IPS-18a (cell line): ENCODE data around the gene VASN.

Experiments
- H3K27ac ChIP-seq: one replicate; pipeline ENCODE4 v1.5.1; 2013; ENCODE audit warnings: low read length
- H3K27me3 ChIP-seq: one replicate; pipeline ENCODE4 v1.6.1; 2013; ENCODE audit warnings: mild to moderate bottlenecking, low read length; ENCODE audit not compliant: control insufficient read depth, insufficient read depth
- H3K36me3 ChIP-seq: one replicate; pipeline ENCODE4 v1.6.1; 2013; ENCODE audit warnings: low read depth, low read length; ENCODE audit not compliant: control insufficient read depth
- H3K4me1 ChIP-seq: one replicate; pipeline ENCODE4 v1.6.1; 2013; ENCODE audit warnings: low read depth, low read length; ENCODE audit not compliant: control insufficient read depth
- H3K4me3 ChIP-seq: one replicate; pipeline ENCODE4 v1.5.1; 2013; ENCODE audit warnings: low read length
- H3K9ac ChIP-seq: one replicate; pipeline ENCODE4 v1.6.1; 2013; ENCODE audit warnings: mild to moderate bottlenecking, low read length, moderate library complexity
- H3K9me3 ChIP-seq: one replicate; pipeline ENCODE4 v1.6.1; 2013; ENCODE audit warnings: low read depth, low read length; ENCODE audit not compliant: control insufficient read depth

Gene VASN

GRCh38 chr16:4378161-4378666, 6.6 kb downstream of the VASN start:
- Histone ChIP-seq H3K36me3 (no peaks in the 10 kb centered on the region), H3K4me1 (peaks cover 25% of the 10 kb centered on the region), H3K4me3 (no peak overlapping the region), H3K9me3 (no peaks in the 10 kb centered on the region), H3K27ac (no peak overlapping the region), H3K9ac (no peak overlapping the region), H3K27me3 (no peaks in the 10 kb centered on the region)

DNA sequence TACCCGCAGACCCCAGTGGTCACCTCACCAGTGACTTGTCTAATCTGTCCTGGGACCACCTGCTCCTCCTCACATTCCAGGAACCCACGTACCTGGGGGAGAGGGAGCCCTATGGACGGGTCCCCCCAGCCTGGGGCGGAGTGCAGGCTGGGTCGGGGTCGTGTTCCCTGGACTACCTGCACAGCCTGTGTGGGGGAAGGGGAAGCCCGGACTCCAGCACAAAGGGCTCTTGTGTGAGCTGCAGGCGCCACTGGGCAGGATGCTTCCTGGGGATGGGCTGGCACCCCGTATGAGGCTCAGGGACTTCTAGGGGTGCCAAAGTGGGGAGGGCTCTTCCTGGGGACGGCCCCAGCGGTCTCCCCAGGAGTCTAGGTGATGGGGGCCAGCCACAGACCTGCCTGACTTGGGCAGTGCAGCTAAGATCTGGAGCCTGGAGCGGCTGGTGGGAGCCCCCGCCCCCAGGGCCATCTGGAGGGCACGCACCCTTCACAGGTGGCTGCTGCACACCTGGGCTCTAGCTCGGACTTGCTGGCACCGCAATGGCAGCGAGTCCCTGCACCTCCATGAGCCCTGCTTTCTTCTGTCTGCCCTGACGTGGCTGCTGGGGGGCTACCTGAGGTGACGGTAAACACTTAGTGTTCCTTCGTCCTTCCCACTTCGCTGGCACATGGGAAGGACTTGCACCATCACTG, 7.5 kb downstream of the VASN start:
- no peaks in the 10 kb centered on the region for H3K36me3 ChIP-seq
- peaks cover 17% of the 10 kb centered on the region for H3K4me1 ChIP-seq
- no peak overlapping the region for H3K4me3 ChIP-seq
- H3K27ac ChIP-seq, result no peak overlapping the region
- no peaks in the 10 kb centered on the region for H3K9me3 ChIP-seq
- no peak overlapping the region for H3K9ac ChIP-seq
- H3K27me3 ChIP-seq, result no peaks in the 10 kb centered on the region

GRCh38 chr16:4380119-4381063, 8.7 kb downstream of the VASN start:
- Histone ChIP-seq H3K4me1 (peaks cover 10% of the 10 kb centered on the region), H3K9me3 (no peaks in the 10 kb centered on the region), H3K36me3 (no peaks in the 10 kb centered on the region), H3K27ac (no peak overlapping the region), H3K27me3 (no peaks in the 10 kb centered on the region), H3K9ac (no peak overlapping the region), H3K4me3 (no peak overlapping the region)

DNA sequence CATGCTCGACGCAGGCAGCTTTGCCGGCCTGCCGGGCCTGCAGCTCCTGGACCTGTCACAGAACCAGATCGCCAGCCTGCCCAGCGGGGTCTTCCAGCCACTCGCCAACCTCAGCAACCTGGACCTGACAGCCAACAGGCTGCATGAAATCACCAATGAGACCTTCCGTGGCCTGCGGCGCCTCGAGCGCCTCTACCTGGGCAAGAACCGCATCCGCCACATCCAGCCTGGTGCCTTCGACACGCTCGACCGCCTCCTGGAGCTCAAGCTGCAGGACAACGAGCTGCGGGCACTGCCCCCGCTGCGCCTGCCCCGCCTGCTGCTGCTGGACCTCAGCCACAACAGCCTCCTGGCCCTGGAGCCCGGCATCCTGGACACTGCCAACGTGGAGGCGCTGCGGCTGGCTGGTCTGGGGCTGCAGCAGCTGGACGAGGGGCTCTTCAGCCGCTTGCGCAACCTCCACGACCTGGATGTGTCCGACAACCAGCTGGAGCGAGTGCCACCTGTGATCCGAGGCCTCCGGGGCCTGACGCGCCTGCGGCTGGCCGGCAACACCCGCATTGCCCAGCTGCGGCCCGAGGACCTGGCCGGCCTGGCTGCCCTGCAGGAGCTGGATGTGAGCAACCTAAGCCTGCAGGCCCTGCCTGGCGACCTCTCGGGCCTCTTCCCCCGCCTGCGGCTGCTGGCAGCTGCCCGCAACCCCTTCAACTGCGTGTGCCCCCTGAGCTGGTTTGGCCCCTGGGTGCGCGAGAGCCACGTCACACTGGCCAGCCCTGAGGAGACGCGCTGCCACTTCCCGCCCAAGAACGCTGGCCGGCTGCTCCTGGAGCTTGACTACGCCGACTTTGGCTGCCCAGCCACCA, 9.7 kb downstream of the VASN start:
- H3K4me1 ChIP-seq, result peaks cover 10% of the 10 kb centered on the region
- no peaks in the 10 kb centered on the region for H3K27me3 ChIP-seq
- no peak overlapping the region for H3K4me3 ChIP-seq
- no peaks in the 10 kb centered on the region for H3K36me3 ChIP-seq
- H3K27ac ChIP-seq, result no peak overlapping the region
- no peak overlapping the region for H3K9ac ChIP-seq
- H3K9me3 ChIP-seq, result no peaks in the 10 kb centered on the region

- no peaks in the 10 kb centered on the region for H3K36me3 ChIP-seq
- H3K27me3 ChIP-seq, result no peaks in the 10 kb centered on the region
- H3K27ac ChIP-seq, result no peak overlapping the region
Observed at GRCh38 chr16:4381935-4382794, 10.5 kb downstream of the VASN start.

DNA sequence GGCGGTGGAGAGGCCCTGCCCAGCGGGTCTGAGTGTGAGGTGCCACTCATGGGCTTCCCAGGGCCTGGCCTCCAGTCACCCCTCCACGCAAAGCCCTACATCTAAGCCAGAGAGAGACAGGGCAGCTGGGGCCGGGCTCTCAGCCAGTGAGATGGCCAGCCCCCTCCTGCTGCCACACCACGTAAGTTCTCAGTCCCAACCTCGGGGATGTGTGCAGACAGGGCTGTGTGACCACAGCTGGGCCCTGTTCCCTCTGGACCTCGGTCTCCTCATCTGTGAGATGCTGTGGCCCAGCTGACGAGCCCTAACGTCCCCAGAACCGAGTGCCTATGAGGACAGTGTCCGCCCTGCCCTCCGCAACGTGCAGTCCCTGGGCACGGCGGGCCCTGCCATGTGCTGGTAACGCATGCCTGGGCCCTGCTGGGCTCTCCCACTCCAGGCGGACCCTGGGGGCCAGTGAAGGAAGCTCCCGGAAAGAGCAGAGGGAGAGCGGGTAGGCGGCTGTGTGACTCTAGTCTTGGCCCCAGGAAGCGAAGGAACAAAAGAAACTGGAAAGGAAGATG, 11.2 kb downstream of the VASN start:
- Histone ChIP-seq H3K4me1 (peaks cover 4% of the 10 kb centered on the region), H3K27me3 (no peaks in the 10 kb centered on the region), H3K36me3 (no peaks in the 10 kb centered on the region), H3K4me3 (no peak overlapping the region), H3K9me3 (no peaks in the 10 kb centered on the region), H3K27ac (no peak overlapping the region), H3K9ac (no peak overlapping the region)

More at GRCh38 chr16:4381935-4382794, 10.5 kb downstream of the VASN start:
- no peaks in the 10 kb centered on the region for H3K9me3 ChIP-seq
- H3K4me1 ChIP-seq, result peaks cover 10% of the 10 kb centered on the region
- no peak overlapping the region for H3K4me3 ChIP-seq
- H3K9ac ChIP-seq, result no peak overlapping the region

DNA sequence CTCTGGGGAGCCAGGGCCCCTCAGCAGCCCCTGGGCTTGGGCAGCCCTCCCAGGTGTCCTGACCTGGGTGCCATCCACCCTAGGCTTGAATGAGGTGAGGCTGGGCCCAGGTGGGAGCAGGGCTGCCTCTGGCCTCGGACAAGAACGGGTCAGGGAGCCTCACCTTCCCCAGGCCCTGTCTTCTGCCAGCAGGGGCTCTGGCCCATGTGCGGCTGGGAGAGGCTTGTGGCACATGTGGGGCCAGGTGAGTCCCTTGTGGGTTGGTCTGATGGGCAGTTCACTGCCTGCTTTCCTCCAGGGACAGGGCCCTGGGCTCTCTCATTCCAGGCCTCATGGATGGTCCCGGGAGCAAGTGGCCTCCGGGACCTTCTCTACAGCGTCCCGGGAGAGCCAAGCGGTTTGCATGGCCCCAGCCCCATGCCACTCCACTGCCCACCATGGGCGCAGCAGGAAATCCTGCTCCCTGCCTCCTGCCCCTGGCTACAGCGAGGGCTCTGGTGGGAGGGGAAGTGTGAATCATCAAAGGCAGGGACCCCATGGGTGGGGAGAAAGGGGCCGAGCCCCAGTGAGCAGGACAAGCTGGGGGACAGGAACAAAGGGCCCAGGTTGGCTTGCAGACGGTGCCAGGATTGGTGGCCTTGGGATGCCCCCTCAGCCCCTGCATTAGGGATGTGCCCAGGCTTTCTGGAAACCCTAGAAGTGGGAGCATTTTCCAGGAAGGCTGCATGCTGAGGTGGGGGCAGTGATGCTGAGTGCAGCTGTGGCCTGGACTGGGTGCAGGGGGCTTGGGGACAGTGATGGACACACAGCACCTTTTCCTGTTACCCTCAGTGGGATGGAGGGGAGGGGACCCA, 12.2 kb downstream of the VASN start:
- no peaks in the 10 kb centered on the region for H3K9me3 ChIP-seq
- H3K27ac ChIP-seq, result no peak overlapping the region
- H3K9ac ChIP-seq, result no peak overlapping the region
- H3K4me1 ChIP-seq, result peaks cover 6% of the 10 kb centered on the region
- H3K36me3 ChIP-seq, result no peaks in the 10 kb centered on the region
- no peak overlapping the region for H3K4me3 ChIP-seq
- H3K27me3 ChIP-seq, result no peaks in the 10 kb centered on the region

DNA sequence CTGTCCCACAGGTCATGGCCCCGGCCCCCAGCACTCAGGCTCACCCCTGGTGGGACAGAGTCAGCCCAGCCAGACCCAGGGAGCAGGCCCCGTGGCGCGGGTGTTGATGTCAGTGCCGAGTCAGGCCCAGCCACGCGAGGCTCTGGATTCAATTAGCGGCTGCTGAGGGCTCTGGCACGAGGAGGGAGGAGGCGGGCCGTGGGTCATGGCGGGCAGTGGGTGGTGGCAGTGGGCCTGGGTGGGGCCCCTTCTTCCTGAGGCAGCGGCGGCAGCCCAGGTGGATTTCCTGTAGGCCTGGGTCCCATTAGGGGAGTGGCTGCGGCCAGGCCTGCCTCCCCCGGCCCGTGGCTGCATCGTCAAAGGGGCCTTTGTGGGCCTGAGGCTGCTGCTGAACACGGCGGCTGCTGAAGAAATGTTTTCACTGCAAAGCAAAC, 12.9 kb downstream of the VASN start:
- H3K27me3 ChIP-seq, result no peaks in the 10 kb centered on the region
- no peak overlapping the region for H3K9ac ChIP-seq
- H3K4me1 ChIP-seq, result peaks cover 13% of the 10 kb centered on the region
- no peak overlapping the region for H3K4me3 ChIP-seq
- H3K9me3 ChIP-seq, result no peaks in the 10 kb centered on the region
- H3K36me3 ChIP-seq, result no peaks in the 10 kb centered on the region
- H3K27ac ChIP-seq, result no peak overlapping the region

GRCh38 chr16:4385066-4385788, 13.6 kb downstream of the VASN start:
- Histone ChIP-seq H3K9me3 (no peaks in the 10 kb centered on the region), H3K27me3 (no peaks in the 10 kb centered on the region), H3K36me3 (no peaks in the 10 kb centered on the region), H3K4me3 (no peak overlapping the region), H3K9ac (no peak overlapping the region), H3K4me1 (peaks cover 20% of the 10 kb centered on the region), H3K27ac (no peak overlapping the region)
